ENCODE measurements around the gene EYS.

The EYS gene

DNA sequence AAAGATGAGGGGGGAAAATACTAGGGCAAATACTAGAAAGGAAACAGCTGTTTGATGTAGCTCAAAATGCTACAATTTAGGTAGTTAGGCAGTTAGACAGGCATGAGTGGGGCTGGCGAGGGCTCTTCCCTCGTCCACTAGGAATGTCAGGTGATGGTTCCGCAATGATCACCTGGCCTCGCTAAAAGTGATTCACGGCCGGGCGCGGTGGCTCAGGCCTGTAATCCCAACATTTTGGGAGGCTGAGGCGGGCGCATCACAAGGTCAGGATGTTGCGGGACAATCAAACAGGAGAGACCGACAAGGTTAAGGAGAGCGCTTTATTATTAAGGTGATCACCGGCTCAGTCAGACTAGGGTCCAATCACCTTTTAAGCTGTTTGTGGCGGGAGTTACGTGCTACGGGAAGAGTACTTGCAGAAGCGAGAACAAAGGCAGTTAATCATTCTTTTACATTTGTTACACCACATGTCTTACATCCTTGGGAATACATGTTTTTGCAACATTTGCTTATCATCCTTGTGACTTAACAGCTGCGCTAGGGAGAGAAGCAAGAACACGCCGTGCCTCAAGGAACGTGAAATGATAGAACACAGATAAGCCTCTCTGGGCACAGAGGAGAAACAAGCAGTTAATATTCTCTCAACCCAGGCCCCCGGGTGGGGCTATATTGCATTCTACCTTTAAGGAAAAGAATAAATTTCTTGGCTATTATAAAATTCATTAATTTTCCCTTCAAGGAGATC lies 1025.4 kb downstream of the EYS start:
- Histone ChIP-seq H3K27me3 (ENCODE audit: control insufficient read depth, low read length) (no peaks in the 10 kb centered on the region), H3F3A (ENCODE audit: control insufficient read depth, insufficient read depth) (no peaks in the 10 kb centered on the region), H3K79me2 (ENCODE audit: control insufficient read depth, low read length) (no peaks in the 10 kb centered on the region), H4K20me1 (ENCODE audit: control insufficient read depth, insufficient read depth, low read depth, low read length) (no peaks in the 10 kb centered on the region), H3K27ac (ENCODE audit: low read depth, low read length) (no peak overlapping the region), H3K4me3 (ENCODE audit: low read length) (no peak overlapping the region), H3K36me3 (ENCODE audit: control insufficient read depth, low read length) (no peaks in the 10 kb centered on the region), H3K9me3 (ENCODE audit: control insufficient read depth, insufficient read depth, low read length) (no peaks in the 10 kb centered on the region), H3K4me1 (ENCODE audit: control insufficient read depth, low read length) (no peaks in the 10 kb centered on the region), H3K4me2 (ENCODE audit: low read length) (no peak overlapping the region), H3K9me2 (replicated peaks; ENCODE audit: control insufficient read depth, low read length) (no peaks in the 10 kb centered on the region)
- TF ChIP-seq, protein P1, sequence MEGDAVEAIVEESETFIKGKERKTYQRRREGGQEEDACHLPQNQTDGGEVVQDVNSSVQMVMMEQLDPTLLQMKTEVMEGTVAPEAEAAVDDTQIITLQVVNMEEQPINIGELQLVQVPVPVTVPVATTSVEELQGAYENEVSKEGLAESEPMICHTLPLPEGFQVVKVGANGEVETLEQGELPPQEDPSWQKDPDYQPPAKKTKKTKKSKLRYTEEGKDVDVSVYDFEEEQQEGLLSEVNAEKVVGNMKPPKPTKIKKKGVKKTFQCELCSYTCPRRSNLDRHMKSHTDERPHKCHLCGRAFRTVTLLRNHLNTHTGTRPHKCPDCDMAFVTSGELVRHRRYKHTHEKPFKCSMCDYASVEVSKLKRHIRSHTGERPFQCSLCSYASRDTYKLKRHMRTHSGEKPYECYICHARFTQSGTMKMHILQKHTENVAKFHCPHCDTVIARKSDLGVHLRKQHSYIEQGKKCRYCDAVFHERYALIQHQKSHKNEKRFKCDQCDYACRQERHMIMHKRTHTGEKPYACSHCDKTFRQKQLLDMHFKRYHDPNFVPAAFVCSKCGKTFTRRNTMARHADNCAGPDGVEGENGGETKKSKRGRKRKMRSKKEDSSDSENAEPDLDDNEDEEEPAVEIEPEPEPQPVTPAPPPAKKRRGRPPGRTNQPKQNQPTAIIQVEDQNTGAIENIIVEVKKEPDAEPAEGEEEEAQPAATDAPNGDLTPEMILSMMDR (IDR thresholded peaks at IDR 0.05; ENCODE audit: low read depth, low read length, poor library complexity, severe bottlenecking): no peak
- TF ChIP-seq EZH2phosphoT487 (IDR thresholded peaks at IDR 0.05; ENCODE audit: borderline replicate concordance, low read length): no peak

DNA sequence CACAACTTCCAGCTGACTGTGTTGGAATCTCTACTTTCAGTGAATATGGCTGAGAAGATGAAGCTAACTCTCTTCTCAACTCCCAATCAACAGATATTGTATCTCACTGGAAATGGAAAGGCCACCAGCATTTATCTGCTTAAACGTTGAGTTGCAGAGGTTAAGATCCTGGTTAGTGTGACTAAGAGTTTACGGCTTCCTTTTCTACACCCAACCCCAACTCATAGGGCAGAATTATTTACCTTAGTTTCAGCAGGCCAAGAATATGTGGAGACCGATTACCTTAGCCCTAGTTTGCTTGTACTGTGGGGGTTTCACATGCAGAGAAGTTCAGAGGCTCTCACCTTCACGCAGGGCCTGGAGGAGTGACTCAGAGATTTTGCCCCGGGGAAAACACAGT lies 1026.6 kb downstream of the EYS start:
- TF ChIP-seq, protein P1 (IDR thresholded peaks at IDR 0.05; ENCODE audit: low read depth, low read length, poor library complexity, severe bottlenecking): no peak
- no peak for TF ChIP-seq EZH2phosphoT487 (IDR thresholded peaks at IDR 0.05; ENCODE audit: borderline replicate concordance, low read length)
- Histone ChIP-seq H3F3A (ENCODE audit: control insufficient read depth, insufficient read depth) (no peaks in the 10 kb centered on the region), H3K27me3 (ENCODE audit: control insufficient read depth, low read length) (no peaks in the 10 kb centered on the region), H3K27ac (ENCODE audit: low read depth, low read length) (no peak overlapping the region), H3K4me3 (ENCODE audit: low read length) (no peak overlapping the region), H3K9me3 (ENCODE audit: control insufficient read depth, insufficient read depth, low read length) (no peaks in the 10 kb centered on the region), H4K20me1 (ENCODE audit: control insufficient read depth, insufficient read depth, low read depth, low read length) (no peaks in the 10 kb centered on the region), H3K9me2 (replicated peaks; ENCODE audit: control insufficient read depth, low read length) (no peaks in the 10 kb centered on the region), H3K4me1 (ENCODE audit: control insufficient read depth, low read length) (no peaks in the 10 kb centered on the region), H3K36me3 (ENCODE audit: control insufficient read depth, low read length) (no peaks in the 10 kb centered on the region), H3K79me2 (ENCODE audit: control insufficient read depth, low read length) (no peaks in the 10 kb centered on the region), H3K4me2 (ENCODE audit: low read length) (no peak overlapping the region)

DNA sequence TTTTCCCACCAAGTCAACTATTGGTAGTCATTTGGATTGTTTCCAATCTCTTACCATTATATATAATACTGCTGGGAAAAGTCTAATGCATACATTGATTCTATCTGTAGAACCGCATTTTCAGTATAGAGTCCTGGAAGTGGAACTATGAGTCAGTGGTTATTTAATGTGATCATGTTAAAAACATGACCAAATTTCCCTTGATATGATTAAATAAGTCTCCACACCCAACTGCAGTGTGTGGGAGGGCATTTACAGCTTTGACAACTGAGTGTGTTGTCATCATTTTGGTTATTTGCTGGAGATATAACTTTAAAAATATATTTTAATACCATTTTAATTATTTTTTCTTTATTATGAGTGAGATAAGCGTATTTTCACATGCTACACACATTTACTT lies 1027.6 kb downstream of the EYS start:
- Histone ChIP-seq H4K20me1 (ENCODE audit: control insufficient read depth, insufficient read depth, low read depth, low read length) (no peaks in the 10 kb centered on the region), H3K9me3 (ENCODE audit: control insufficient read depth, insufficient read depth, low read length) (no peaks in the 10 kb centered on the region), H3K4me2 (ENCODE audit: low read length) (no peak overlapping the region), H3K9me2 (replicated peaks; ENCODE audit: control insufficient read depth, low read length) (no peaks in the 10 kb centered on the region), H3K4me1 (ENCODE audit: control insufficient read depth, low read length) (no peaks in the 10 kb centered on the region), H3K36me3 (ENCODE audit: control insufficient read depth, low read length) (no peaks in the 10 kb centered on the region), H3K79me2 (ENCODE audit: control insufficient read depth, low read length) (no peaks in the 10 kb centered on the region), H3K4me3 (ENCODE audit: low read length) (no peak overlapping the region), H3K27ac (ENCODE audit: low read depth, low read length) (no peak overlapping the region), H3K27me3 (ENCODE audit: control insufficient read depth, low read length) (no peaks in the 10 kb centered on the region), H3F3A (ENCODE audit: control insufficient read depth, insufficient read depth) (no peaks in the 10 kb centered on the region)
- TF ChIP-seq, protein P1 (IDR thresholded peaks at IDR 0.05; ENCODE audit: low read depth, low read length, poor library complexity, severe bottlenecking): no peak
- no peak for TF ChIP-seq EZH2phosphoT487 (IDR thresholded peaks at IDR 0.05; ENCODE audit: borderline replicate concordance, low read length)
